Measurements from ENCODE around the gene TRAF3. TPM values are rescaled to one million over a fixed set of nuclear protein-coding genes. Genes with fewer than 3 reads are reported as not detected.

Gene TRAF3
- polyA plus RNA-seq, 1 experiment: 20.1 TPM

DNA sequence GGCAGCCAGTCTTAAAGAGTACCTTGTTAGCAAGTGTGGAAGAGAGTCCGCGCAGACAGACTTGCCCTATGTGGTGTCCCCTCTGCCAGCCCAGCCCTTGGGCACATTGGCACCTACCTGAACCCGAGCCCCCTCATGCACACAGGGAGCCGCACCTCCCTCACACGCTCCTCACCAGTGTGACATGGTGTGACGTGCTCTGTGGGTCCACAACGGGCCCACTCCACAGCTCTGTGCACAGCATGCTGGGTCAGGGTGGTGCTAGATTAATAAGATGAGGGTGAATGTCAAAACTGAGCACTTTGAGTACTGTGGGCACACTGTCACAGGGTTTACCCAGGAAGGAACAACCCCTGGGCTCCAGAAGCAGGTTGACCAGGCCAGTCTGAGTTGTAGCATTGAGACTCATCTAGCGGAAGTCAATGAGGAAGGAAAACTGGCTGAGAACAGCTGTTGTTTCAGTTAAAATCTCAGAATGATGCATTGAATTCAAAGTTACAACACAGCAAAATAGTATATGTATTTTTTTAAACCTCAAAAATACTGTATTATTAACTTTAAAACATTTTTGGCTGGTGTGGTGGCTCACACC lies 91.8 kb downstream of the TRAF3 start:
- DNase-seq (ENCODE audit: low read depth): no peak
- H3K36me3 ChIP-seq (ENCODE audit: control insufficient read depth, insufficient read depth, low read length): peaks cover 6% of the 10 kb centered on the region
- CTCF ChIA-PET: interaction anchor here (0.7 to 2.2 kb wide), 2 partner anchors 9 to 1158 kb away, joined by 3 to 7 read pairs; no protein-coding TSS in a partner anchor
- POLR2A ChIA-PET: no interaction called here
- H3K4me3 ChIP-seq (ENCODE audit: low read depth, low read length): no peak overlapping the region
- H3K27me3 ChIP-seq (ENCODE audit: control insufficient read depth, insufficient read depth, low read length): no peaks in the 10 kb centered on the region
- TF ChIP-seq, protein P1, sequence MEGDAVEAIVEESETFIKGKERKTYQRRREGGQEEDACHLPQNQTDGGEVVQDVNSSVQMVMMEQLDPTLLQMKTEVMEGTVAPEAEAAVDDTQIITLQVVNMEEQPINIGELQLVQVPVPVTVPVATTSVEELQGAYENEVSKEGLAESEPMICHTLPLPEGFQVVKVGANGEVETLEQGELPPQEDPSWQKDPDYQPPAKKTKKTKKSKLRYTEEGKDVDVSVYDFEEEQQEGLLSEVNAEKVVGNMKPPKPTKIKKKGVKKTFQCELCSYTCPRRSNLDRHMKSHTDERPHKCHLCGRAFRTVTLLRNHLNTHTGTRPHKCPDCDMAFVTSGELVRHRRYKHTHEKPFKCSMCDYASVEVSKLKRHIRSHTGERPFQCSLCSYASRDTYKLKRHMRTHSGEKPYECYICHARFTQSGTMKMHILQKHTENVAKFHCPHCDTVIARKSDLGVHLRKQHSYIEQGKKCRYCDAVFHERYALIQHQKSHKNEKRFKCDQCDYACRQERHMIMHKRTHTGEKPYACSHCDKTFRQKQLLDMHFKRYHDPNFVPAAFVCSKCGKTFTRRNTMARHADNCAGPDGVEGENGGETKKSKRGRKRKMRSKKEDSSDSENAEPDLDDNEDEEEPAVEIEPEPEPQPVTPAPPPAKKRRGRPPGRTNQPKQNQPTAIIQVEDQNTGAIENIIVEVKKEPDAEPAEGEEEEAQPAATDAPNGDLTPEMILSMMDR (IDR thresholded peaks at IDR 0.05; ENCODE audit: insufficient read depth, low read depth, low read length): no peak

DNA sequence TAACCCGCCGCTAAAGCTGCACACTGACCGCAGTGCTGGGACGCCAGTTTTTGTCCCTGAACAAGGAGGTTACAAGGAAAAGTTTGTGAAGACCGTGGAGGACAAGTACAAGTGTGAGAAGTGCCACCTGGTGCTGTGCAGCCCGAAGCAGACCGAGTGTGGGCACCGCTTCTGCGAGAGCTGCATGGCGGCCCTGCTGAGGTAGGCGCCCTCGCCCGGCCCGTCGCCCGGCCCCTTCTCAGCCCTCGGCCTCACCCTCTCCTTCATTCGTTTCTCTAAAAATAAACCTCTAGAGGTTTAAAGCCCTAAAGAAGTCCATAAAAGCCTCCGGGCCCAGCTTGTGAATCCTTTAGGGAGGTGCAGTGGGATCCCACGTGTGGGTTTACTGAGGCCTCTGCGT lies 93.0 kb downstream of the TRAF3 start:
- no peak overlapping the region for H3K4me3 ChIP-seq (ENCODE audit: low read depth, low read length)
- H3K27me3 ChIP-seq (ENCODE audit: control insufficient read depth, insufficient read depth, low read length): no peaks in the 10 kb centered on the region
- TF ChIP-seq, protein P1 (IDR thresholded peaks at IDR 0.05; ENCODE audit: insufficient read depth, low read depth, low read length): no peak
- H3K36me3 ChIP-seq (ENCODE audit: control insufficient read depth, insufficient read depth, low read length): peaks cover 6% of the 10 kb centered on the region
- DNase-seq (ENCODE audit: low read depth): no peak
- ChIA-PET CTCF (no interaction called here), POLR2A (no interaction called here)

DNA sequence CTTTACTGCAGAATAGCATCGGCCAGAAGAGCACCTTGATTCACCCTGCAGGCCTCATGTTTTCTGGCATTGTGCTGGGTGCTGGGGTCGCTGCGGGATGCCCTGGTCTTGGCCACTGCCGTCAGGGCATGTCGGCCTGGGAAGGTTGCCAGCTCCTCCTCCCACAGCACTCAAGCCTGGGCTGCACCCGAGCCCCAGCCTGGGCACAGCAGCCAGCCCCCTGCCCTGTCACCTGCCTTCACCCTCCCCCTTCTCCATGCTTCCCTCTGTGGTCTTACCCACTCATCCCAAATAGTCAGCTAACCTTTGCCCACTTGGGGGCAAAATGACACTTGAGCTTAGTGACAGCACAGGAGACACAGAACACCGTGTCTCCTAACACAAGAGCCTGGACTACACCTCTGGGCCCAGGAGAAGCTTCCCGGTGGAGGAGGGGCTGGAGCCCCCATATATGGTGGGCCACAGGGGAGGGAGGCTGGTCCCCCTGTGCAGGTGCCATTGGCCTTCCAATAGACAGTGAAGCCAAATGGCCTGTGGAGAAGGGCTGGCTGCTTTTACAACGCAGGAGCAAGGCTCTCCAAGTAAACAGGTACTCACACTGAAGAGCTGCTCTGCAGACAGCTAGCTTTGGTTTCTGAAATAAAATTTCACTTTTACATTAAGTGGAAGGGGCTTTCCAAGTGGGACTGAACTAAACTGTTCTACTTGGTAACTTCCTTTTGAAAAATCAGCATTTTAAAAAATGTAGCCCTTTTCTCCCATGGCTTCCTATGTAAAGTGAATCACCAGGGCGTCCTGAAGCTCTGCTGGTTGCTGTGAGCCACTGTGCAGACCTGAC lies 94.0 kb downstream of the TRAF3 start:
- POLR2A ChIA-PET: no interaction called here
- peaks cover 6% of the 10 kb centered on the region for H3K36me3 ChIP-seq (ENCODE audit: control insufficient read depth, insufficient read depth, low read length)

DNA sequence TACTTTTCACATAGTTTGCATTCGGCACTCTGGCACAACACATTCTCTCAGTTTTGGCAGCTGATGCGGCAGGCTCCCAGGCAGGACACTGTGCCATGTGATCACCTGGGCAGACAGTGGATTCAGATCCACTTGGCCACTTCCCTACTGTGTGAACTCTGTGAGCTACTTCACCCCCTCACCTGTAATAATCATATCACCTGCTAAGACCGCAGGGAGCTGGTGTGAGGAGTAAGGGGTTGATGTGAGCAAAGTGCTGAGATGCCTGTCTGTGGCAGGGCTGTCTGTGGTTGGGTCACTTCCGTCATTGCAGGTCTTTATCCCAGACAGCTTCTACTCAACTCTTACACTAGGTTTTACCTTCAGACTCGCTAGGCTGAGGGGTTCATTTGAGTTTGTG lies 94.8 kb downstream of the TRAF3 start:
- DNase-seq (ENCODE audit: low read depth): no peak
- H3K4me3 ChIP-seq (ENCODE audit: low read depth, low read length): no peak overlapping the region
- no peaks in the 10 kb centered on the region for H3K27me3 ChIP-seq (ENCODE audit: control insufficient read depth, insufficient read depth, low read length)
- peaks cover 8% of the 10 kb centered on the region for H3K36me3 ChIP-seq (ENCODE audit: control insufficient read depth, insufficient read depth, low read length)
- TF ChIP-seq, protein P1 (IDR thresholded peaks at IDR 0.05; ENCODE audit: insufficient read depth, low read depth, low read length): no peak
- CTCF ChIA-PET: interaction anchor here (0.9 to 1.0 kb wide), 2 partner anchors 10 to 98 kb away, joined by 3 read pairs; no protein-coding TSS in a partner anchor
- POLR2A ChIA-PET: no interaction called here

More for the DNA sequence above, 94.0 kb downstream of the TRAF3 start:
- H3K4me3 ChIP-seq (ENCODE audit: low read depth, low read length): no peak overlapping the region
- CTCF ChIA-PET: interaction anchor here (0.9 kb wide), 1 partner anchor 97 kb away, joined by 3 read pairs; no protein-coding TSS in a partner anchor
- no peaks in the 10 kb centered on the region for H3K27me3 ChIP-seq (ENCODE audit: control insufficient read depth, insufficient read depth, low read length)
- no peak for DNase-seq (ENCODE audit: low read depth)
- TF ChIP-seq, protein P1 (IDR thresholded peaks at IDR 0.05; ENCODE audit: insufficient read depth, low read depth, low read length): no peak

DNA sequence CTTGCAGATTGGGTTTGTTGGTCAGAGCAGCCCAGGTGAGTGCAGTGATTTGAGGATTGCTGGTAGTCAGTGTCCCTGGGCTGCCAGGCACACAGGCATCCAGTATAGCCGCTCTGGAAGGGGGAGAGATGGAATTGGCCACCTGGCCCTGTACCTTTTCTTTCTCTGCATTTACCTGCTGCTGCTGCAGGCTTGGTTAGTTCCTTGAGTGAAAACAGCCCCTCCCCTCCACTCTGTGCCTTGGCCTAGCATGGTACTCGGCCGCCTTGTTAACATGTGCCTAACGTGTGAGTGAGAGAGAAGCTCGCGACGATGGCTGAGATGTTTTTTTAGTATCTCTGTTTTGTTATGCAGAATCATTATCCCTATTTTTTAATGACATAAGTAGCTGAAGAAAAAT lies 95.9 kb downstream of the TRAF3 start:
- H3K27me3 ChIP-seq (ENCODE audit: control insufficient read depth, insufficient read depth, low read length): no peaks in the 10 kb centered on the region
- no peak for DNase-seq (ENCODE audit: low read depth)
- ChIA-PET POLR2A (no interaction called here), CTCF (no interaction called here)
- TF ChIP-seq, protein P1 (IDR thresholded peaks at IDR 0.05; ENCODE audit: insufficient read depth, low read depth, low read length): no peak
- no peak overlapping the region for H3K4me3 ChIP-seq (ENCODE audit: low read depth, low read length)
- H3K36me3 ChIP-seq (ENCODE audit: control insufficient read depth, insufficient read depth, low read length): peaks cover 8% of the 10 kb centered on the region

All from BJ (cell line).